ENCODE measurements around the gene TRPM3.

TRPM3 gene

GRCh38 chr9:70761139-70761670 is 360.2 kb downstream of the TRPM3 start:
- Histone ChIP-seq H4K20me1 (ENCODE audit: insufficient read depth, low read length) (no peaks in the 10 kb centered on the region), H3K4me3 (ENCODE audit: low read length) (no peak overlapping the region), H2AFZ (ENCODE audit: low read depth, low read length) (no peak overlapping the region), H3K36me3 (replicated peaks; ENCODE audit: low read depth, low read length) (no peaks in the 10 kb centered on the region), H3K27me3 (ENCODE audit: low read depth, low read length) (peaks cover 5% of the 10 kb centered on the region; the same call in 1 of the 2 replicates), H3K27ac (ENCODE audit: low read length) (no peak overlapping the region), H3K9me3 (ENCODE audit: insufficient read depth, low read length) (no peaks in the 10 kb centered on the region), H3K79me2 (ENCODE audit: low read length) (no peaks in the 10 kb centered on the region), H3K9ac (ENCODE audit: low read length) (no peak overlapping the region), H3K4me2 (ENCODE audit: low read length) (no peak overlapping the region), H3K4me1 (ENCODE audit: low read length) (no peaks in the 10 kb centered on the region)
- TF ChIP-seq EZH2phosphoT487 (IDR thresholded peaks at IDR 0.05; ENCODE audit: low read depth) (no peak), CTCF (IDR thresholded peaks at IDR 0.05; ENCODE audit: low read depth, low read length) (no peak)

DNA sequence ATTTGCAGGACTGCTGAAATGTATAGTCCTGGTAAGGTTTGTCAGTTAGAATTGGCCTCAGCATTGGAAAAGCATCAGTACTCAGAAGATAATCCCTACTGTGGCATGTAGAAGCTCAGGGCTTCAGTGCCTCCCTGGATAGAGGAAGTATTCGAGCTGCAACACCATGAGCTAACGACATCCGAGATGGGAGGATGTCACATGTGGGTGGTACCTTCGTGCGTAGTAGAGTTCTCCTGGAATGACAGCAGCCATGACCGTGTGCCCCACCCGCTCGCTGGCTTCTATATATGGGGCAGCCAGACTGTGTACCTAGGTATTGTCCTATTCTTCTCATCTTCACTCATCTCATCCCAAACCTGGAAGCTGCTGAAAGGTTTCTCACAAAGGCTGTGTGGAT is 361.2 kb downstream of the TRPM3 start:
- no peak overlapping the region for H3K27ac ChIP-seq (ENCODE audit: low read length)
- no peaks in the 10 kb centered on the region for H4K20me1 ChIP-seq (ENCODE audit: insufficient read depth, low read length)
- H3K4me2 ChIP-seq (ENCODE audit: low read length), result no peak overlapping the region
- H3K27me3 ChIP-seq (ENCODE audit: low read depth, low read length), result peaks cover 5% of the 10 kb centered on the region; the same call in 1 of the 2 replicates
- no peaks in the 10 kb centered on the region for H3K4me1 ChIP-seq (ENCODE audit: low read length)
- no peak overlapping the region for H3K9ac ChIP-seq (ENCODE audit: low read length)
- no peaks in the 10 kb centered on the region for H3K36me3 ChIP-seq (replicated peaks; ENCODE audit: low read depth, low read length)
- no peak for TF ChIP-seq CTCF (IDR thresholded peaks at IDR 0.05; ENCODE audit: low read depth, low read length)
- no peak for TF ChIP-seq EZH2phosphoT487 (IDR thresholded peaks at IDR 0.05; ENCODE audit: low read depth)
- H3K4me3 ChIP-seq (ENCODE audit: low read length), result no peak overlapping the region
- no peak overlapping the region for H2AFZ ChIP-seq (ENCODE audit: low read depth, low read length)
- no peaks in the 10 kb centered on the region for H3K9me3 ChIP-seq (ENCODE audit: insufficient read depth, low read length)
- no peaks in the 10 kb centered on the region for H3K79me2 ChIP-seq (ENCODE audit: low read length)

DNA sequence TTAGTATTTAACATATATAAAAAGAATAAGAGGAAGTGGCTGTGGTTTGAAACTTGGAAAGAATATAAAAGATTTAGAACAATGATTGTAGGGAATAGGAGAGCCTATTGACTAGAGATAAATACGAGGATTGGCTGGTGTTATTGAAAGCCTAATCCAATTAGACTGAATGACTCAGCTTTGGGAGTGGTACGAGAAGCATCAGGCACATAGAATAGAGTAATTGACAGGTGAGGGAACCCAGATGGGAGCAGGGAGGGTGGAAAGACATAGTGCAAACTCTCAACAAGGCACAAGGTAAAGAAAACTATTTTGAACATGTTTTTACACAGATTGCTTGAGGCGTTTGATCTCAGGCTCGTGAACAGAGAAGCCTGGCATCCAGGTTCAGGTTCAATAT is 368.1 kb downstream of the TRPM3 start:
- Histone ChIP-seq H3K4me2 (ENCODE audit: low read length) (no peak overlapping the region), H3K27me3 (ENCODE audit: low read depth, low read length) (no peaks in the 10 kb centered on the region), H2AFZ (ENCODE audit: low read depth, low read length) (no peak overlapping the region), H3K36me3 (replicated peaks; ENCODE audit: low read depth, low read length) (no peaks in the 10 kb centered on the region), H4K20me1 (ENCODE audit: insufficient read depth, low read length) (no peaks in the 10 kb centered on the region), H3K4me3 (ENCODE audit: low read length) (no peak overlapping the region), H3K79me2 (ENCODE audit: low read length) (no peaks in the 10 kb centered on the region), H3K4me1 (ENCODE audit: low read length) (no peaks in the 10 kb centered on the region), H3K9ac (ENCODE audit: low read length) (no peak overlapping the region), H3K9me3 (ENCODE audit: insufficient read depth, low read length) (no peaks in the 10 kb centered on the region), H3K27ac (ENCODE audit: low read length) (no peak overlapping the region)
- TF ChIP-seq CTCF (IDR thresholded peaks at IDR 0.05; ENCODE audit: low read depth, low read length) (no peak), EZH2phosphoT487 (IDR thresholded peaks at IDR 0.05; ENCODE audit: low read depth) (no peak)

- H3K4me1 ChIP-seq (ENCODE audit: low read length), result no peaks in the 10 kb centered on the region
- H4K20me1 ChIP-seq (ENCODE audit: insufficient read depth, low read length), result no peaks in the 10 kb centered on the region
- H2AFZ ChIP-seq (ENCODE audit: low read depth, low read length), result no peak overlapping the region
- no peak overlapping the region for H3K4me2 ChIP-seq (ENCODE audit: low read length)
- no peaks in the 10 kb centered on the region for H3K36me3 ChIP-seq (replicated peaks; ENCODE audit: low read depth, low read length)
- no peak overlapping the region for H3K9ac ChIP-seq (ENCODE audit: low read length)
- no peaks in the 10 kb centered on the region for H3K9me3 ChIP-seq (ENCODE audit: insufficient read depth, low read length)
- H3K27me3 ChIP-seq (ENCODE audit: low read depth, low read length), result no peaks in the 10 kb centered on the region
- H3K79me2 ChIP-seq (ENCODE audit: low read length), result no peaks in the 10 kb centered on the region
- H3K27ac ChIP-seq (ENCODE audit: low read length), result no peak overlapping the region
- no peak for TF ChIP-seq CTCF (IDR thresholded peaks at IDR 0.05; ENCODE audit: low read depth, low read length)
- TF ChIP-seq EZH2phosphoT487 (IDR thresholded peaks at IDR 0.05; ENCODE audit: low read depth), result no peak
- H3K4me3 ChIP-seq (ENCODE audit: low read length), result no peak overlapping the region
Measured at GRCh38 chr9:70749066-70749465, 372.4 kb downstream of the TRPM3 start.

Measured in OCI-LY3 (cell line).